Subcutaneous adipose tissue (tissue), 4 donors: Measurements from ENCODE around the gene ID2. TPM values are rescaled to one million over a fixed set of nuclear protein-coding genes. Genes with fewer than 3 reads are reported as not detected.

ENCODE experiments used
- CTCF ChIP-seq: fragments of 450-650 bp; IDR thresholded peaks from one replicate; pipeline ENCODE4 v1.5.1; 2016; ENCODE audit warnings: low read depth, mild to moderate bottlenecking, control low read depth, antibody characterized with exemption, moderate library complexity
- total RNA-seq, 4 donors: library from RNA; depleted of rRNA; stranded (reverse); fragments of >200 nt; gene quantifications; one replicate each; pipeline ENCODE4 v1.1.0, GENCODE V29; 2016

ID2 gene
- total RNA-seq, 4 donors from 2014 or later: 132 to 209 (median 182) TPM

GRCh38 chr2:8680822-8681760 lies 765 bp upstream of the ID2 start:
- TF ChIP-seq CTCF: no peak

DNA sequence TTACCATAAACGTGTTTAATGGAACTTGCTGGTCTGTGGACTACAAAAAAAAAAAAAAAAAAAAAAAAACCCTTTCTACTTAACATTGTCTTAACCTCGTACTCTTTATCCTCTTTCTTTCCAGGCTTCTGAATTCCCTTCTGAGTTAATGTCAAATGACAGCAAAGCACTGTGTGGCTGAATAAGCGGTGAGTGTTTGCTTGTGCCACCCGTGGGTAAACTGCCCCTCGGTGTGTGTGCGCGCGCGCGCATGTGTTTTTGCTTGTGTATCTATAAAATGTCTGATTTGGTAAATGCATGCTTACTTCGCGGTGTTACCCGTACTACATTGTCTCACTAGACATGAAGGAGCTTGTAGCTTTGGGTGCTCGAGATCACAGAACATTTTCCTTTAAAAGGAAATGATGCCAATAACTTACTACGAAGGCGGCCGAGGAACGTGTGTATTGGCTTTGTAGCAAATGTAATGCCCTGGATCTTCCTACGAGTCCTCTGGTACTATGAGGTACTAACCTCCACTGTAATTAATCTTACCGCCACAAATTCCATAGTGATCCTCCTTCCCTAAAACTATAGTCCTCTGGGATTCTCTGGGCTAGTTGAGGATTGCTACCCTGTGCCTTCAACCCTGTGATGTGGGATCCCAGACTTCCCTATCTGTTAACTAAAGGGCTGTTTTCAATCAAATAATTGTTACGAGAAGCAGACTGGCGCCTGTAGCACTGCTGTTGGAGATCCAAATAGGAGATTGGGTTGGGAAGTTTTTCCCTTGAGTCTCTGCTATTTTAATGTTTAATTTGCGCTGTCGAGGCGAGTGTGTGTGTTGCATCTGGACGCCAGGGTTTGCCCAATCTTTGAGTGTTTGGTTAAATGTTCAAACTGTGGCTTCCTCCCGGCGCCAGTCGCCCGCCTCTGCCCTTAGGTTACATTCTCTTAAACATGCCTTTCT lies 1.1 kb downstream of the ID2 start:
- no peak for TF ChIP-seq CTCF

- no peak for TF ChIP-seq CTCF
These were observed 2.7 kb downstream of the ID2 start for GRCh38 chr2:8684540-8684877.

- no peak for TF ChIP-seq CTCF
These were observed 3.2 kb downstream of the ID2 start for GRCh38 chr2:8684878-8685696.

- TF ChIP-seq CTCF: no peak
These were observed 4.0 kb downstream of the ID2 start for GRCh38 chr2:8685697-8686358.

DNA sequence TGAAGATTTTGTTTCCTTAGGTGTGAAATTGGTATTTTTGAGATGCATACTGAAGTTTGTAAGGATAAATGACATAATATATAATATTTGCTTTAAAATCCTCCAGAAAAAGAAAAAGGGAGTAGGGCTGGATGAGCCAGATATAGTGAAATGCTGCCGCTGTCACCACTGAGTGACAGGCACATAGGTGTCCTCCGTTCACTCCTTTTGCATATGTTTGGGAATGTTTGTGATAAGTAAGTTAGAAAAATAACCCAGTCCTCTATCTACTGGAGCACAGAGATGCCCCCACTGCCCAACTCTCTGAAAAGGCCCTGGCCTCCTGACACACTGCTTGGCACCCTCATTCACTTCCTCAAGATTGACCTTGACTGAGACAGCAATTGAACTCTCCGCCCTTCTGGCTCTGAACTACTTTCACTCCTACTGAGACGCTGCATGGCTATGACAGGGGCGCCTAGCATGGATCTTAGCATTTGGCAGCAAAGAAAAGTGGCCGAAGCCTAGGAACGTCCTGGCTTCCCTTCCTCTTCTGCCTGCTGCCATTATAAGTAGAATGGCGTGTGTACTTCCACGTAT lies 10.1 kb downstream of the ID2 start:
- no peak for TF ChIP-seq CTCF
